ENCODE results near the gene ARHGAP15.

Gene ARHGAP15

DNA sequence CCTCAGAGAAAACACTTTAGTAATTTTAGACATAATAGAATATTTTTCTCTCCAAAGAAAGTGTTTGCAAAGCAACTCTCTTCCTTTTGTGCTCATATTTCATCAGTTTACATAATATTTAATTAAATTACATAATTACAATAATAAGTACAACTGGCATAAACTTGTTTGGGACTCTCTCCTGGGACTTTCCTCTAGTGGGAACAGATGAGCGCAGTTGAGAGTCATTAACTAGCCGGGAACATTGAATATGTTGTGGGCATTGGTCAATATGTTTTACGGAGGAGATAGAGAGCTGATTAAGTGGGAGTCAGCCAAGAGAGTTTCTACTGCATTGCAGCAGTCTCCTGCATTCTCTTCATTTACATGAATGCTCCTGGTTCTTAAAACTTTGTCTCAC lies 607.7 kb downstream of the ARHGAP15 start:
- no peak for DNase-seq

- no peak for DNase-seq
Observed at GRCh38 chr2:143740431-143740830, 611.2 kb downstream of the ARHGAP15 start.

DNA sequence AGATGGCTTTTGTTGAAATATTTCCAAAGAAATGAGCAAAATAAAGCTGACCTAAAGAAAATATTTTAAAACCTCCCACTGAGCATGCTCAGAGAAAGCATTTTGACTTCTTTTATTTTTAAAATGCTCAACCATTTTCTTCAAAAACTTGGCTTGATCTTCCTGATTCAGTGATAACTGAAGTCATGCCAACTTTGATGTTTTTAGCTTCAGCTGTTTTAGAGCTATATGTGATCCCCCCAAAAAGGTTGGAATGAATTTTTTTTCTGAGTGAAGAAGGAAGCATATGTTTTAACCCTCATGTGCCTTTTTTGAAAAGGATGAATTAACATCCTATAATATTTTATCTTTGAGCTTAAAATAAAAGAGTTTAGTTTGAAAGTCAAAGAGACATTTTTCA lies 612.0 kb downstream of the ARHGAP15 start:
- DNase-seq, result no peak

DNA sequence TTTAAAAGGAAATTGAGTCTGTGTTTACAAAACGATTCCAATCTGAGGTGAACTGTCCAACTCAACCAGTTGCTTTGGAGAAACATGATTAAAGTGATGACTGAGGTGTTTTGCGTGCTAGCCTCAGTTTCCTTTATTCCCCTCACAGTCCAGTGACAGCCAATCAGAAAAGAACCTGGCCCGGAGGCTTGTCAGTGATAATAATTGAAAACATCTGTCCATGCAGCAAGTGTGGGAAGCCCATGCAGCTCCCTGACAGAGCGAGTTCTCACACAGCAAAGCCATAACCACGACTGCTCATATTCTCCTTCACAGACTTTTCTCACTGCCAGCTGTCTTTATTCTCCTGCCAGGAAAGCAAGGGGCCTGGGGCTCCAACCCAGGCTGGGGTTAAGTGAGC lies 613.4 kb downstream of the ARHGAP15 start:
- DNase-seq, result no peak

DNA sequence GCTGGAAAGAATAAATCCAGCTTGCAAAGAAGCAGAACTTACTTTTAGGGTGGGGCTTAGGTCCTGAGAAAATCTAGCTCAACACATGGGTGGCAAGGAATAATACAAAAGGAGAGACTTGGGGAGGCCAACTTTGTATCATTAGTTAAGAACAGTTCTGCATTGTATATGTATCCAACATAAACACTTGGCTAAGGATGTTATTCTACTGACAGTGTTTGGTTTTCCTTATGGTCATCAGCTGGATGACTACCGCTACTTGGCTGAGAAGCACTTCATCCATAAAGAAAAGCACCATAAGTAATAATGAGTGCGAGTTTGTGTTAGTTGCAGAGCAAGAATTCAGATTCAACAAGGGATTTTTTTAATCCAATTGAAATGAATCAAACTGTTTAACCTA lies 614.9 kb downstream of the ARHGAP15 start:
- DNase-seq, result no peak

DNA sequence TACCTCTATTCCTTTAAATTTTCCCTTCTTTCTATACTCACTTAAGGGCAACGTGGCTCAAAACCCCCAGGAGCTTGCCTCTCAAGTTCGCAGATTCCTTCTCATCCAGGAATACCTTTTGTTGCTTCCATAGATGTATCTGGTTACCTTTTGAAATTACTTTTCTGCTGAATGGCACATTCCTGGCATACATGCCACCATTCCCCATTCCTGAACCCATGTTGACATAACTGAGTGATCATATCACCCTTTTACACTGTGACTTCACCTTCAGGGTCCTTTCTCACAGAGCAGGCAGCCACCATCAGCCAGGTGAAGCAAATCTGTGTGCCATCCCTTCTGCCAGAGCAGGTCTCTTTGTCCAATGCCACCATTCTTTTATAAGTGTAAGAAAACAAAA lies 615.8 kb downstream of the ARHGAP15 start:
- DNase-seq, result no peak

- no peak for DNase-seq
Observed at GRCh38 chr2:143754742-143755141, 625.5 kb downstream of the ARHGAP15 start.

GRCh38 chr2:143758629-143759330 lies 629.6 kb downstream of the ARHGAP15 start:
- no peak for DNase-seq

- DNase-seq, result no peak
Observed at GRCh38 chr2:143759455-143759854, 630.2 kb downstream of the ARHGAP15 start.

DNA sequence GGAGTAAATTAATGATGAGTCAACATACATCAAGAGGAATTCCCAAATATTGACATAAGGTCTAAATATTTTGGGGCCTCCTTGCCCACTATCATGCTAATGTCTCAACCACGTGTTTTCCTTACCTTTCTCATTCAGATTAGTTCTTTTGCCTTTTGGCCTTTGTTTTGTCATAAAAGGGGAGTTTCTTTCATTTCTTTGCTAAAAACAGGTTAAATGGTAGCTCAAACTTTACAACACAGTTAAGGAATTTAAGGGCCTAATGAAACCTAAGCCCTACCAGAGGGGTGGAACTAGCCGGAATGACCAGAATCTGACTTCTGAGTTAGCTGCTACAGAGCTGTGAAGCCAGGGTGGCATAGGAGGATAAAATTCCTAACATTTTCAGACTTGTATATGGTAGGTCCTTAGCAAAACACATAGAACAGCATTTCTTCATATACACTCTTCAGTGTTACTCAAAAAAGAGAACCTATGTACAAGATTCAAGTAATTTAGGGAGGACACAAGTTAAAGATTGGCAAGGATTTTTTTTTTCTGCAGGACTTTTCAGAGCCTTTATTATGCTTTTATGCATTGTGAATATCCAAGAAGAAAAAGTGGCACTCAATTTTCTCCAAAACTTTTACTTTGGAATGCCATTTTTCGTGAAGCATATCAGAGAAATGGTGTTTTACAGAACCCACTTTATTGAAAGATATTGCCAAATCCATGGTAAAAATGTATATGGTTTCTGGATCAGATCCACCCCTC lies 633.1 kb downstream of the ARHGAP15 start:
- DNase-seq, result no peak

DNA sequence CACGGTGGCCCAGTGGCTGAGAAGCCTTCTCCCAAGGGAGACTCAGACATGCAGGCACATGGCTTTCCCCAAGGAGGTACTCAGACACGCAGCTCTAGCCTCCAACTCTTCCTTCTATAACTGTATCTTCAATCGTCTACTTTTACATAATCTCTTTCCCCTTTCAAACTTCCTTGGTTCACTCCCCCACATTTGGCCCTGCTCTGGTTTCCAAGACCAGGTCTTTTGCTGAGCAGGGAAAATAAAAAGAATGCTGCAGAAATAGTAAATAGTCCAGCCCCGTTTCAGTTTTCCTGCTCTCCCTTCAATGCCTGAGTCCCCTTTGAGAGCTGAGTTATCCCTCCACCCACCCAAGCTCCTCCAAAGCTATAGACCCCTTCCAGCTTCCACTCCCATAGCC lies 635.0 kb downstream of the ARHGAP15 start:
- no peak for DNase-seq

- DNase-seq, result no peak
Observed at GRCh38 chr2:143764706-143765105, 635.5 kb downstream of the ARHGAP15 start.

DNA sequence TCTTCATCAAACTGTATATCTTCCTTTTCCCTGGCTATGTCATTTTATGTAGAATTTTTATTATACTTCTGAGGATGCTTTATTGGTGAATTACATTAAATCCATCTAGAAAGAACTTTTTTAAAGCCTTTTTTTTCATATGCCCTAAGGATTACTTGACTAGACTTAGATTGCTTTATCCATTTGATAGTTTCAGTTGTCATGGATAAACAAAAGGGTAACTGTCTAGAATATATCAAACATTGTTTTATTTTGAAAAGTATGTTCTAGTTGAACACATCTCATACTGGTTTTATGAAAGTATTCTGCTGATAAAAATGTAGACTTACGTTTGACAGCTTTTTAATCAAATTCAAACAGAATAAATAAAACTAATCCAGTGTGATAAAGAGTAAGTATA lies 639.8 kb downstream of the ARHGAP15 start:
- no peak for DNase-seq

DNA sequence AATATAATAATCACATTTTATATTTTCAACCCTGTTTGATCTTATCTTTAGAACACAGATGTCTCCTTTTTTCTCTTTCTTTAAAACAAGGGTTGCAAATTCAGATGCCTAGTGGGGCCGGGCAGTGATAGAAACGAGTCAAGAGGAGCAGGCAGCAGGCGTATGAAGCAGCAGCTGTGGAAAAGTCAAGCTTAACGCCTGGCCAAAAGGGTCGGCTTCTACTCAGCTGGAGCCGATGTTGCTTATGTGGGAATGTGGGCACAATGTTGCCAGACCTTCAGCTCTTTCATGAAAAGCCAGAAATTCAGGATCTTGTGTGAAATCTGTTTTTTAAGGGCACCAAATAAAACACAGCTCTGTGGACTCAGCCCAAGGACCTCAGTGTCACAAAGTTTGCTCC lies 642.7 kb downstream of the ARHGAP15 start:
- DNase-seq, result no peak

DNA sequence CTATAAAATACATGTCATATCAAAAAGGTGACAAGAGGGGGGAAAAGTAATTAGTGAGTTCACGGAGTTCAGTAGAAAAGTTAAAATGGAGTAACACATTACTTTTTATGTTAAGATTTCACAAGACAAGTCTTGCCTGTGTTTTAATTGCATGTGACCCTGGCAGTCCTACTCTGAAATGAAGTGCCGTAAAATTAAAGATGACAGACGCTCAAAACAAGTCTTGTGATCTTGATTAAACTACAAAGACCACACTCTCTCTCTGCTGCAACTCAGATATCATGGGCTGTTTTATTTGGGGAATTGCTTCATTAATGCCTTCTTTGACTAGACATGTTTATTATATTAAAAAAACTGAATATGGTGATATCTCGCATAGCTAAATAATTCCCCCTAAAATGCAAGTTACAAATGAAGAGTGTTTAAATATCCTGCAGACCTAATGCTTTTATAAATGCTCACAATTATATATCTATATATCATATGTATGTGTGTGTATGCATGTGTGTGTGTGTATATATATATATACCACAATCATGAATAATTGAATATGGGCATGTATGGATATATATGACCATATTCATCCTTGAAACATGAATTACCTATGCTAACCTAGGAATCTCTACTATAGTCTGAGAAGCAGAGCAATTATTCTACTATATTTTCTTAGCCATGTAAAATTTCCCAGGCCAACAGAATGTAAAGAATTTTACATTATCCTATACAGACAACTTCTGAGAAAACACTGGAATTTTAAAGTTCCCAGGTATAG lies 647.5 kb downstream of the ARHGAP15 start:
- no peak for DNase-seq

- DNase-seq, result no peak
Observed at GRCh38 chr2:143779021-143779420, 649.8 kb downstream of the ARHGAP15 start.

GRCh38 chr2:143786026-143786765 lies 657.0 kb downstream of the ARHGAP15 start:
- no peak for DNase-seq

DNA sequence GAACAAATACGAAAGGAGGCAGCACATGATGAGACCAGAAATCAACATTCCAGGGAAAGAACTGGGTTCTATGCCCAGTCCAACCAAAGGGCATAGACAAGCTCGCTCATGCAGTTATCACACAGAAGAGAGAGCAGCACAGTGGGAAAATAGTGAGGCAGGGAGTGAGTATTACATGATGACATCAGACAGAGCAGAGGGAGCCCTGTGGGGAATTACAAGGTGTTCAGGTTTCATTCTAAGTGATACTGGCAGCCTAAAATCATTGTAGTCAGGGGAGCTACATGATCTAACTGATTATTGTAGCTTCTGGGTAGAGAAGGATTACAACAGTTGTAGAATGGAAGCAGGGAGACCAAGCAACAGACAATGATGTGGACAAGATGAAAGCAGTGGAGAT lies 658.5 kb downstream of the ARHGAP15 start:
- DNase-seq, result no peak

GRCh38 chr2:143792602-143793001 lies 663.4 kb downstream of the ARHGAP15 start:
- peak; percentile 5 for DNase-seq

- no peak for DNase-seq
Observed at GRCh38 chr2:143793381-143793780, 664.2 kb downstream of the ARHGAP15 start.

GRCh38 chr2:143796051-143796450 lies 666.8 kb downstream of the ARHGAP15 start:
- no peak for DNase-seq

GRCh38 chr2:143801561-143801960 lies 672.3 kb downstream of the ARHGAP15 start:
- DNase-seq, result no peak

DNA sequence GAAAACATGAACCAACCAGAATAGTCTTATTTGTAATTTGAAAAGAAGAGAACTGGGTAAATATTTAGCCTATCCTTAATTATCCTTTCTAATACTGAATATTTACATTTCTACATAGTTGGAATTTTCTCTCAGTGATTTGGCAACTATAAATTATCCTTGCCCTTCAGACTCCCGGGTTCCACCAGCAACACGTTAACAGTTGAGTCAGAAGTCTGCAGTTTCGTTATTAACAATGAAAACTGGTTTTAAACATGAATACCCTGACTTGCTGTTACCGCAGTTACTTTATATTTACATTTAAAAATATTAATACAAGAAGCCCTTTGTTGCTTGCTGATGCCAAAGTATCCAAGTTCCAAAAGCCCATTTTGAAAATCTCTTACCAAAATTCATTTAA lies 673.0 kb downstream of the ARHGAP15 start:
- DNase-seq, result no peak
